Measurements from ENCODE around the gene DEPDC5.

GRCh38 chr22:31892080-31892433 is 138.2 kb downstream of the DEPDC5 start:
- TF ChIP-seq ZNF274 (IDR thresholded peaks at IDR 0.05; ENCODE audit: low read depth, low read length) = no peak
- TF ChIP-seq YY1 (IDR thresholded peaks at IDR 0.05; ENCODE audit: insufficient read depth, insufficient read length) = no peak

Measured in NT2/D1 (cell line).